ENCODE data around the gene TBXAS1. TPM values are rescaled to one million over a fixed set of nuclear protein-coding genes. Genes with fewer than 3 reads are reported as not detected.
A peak's percentile ranks its signal among the peaks of the same experiment; 100 is the strongest.

Gene TBXAS1
- total RNA-seq, 5 donors from 2014 or later (not counting 1 experiment from before 2014, with no cell fraction given), result 5.2 to 14.2 (median 7.3) TPM

DNA sequence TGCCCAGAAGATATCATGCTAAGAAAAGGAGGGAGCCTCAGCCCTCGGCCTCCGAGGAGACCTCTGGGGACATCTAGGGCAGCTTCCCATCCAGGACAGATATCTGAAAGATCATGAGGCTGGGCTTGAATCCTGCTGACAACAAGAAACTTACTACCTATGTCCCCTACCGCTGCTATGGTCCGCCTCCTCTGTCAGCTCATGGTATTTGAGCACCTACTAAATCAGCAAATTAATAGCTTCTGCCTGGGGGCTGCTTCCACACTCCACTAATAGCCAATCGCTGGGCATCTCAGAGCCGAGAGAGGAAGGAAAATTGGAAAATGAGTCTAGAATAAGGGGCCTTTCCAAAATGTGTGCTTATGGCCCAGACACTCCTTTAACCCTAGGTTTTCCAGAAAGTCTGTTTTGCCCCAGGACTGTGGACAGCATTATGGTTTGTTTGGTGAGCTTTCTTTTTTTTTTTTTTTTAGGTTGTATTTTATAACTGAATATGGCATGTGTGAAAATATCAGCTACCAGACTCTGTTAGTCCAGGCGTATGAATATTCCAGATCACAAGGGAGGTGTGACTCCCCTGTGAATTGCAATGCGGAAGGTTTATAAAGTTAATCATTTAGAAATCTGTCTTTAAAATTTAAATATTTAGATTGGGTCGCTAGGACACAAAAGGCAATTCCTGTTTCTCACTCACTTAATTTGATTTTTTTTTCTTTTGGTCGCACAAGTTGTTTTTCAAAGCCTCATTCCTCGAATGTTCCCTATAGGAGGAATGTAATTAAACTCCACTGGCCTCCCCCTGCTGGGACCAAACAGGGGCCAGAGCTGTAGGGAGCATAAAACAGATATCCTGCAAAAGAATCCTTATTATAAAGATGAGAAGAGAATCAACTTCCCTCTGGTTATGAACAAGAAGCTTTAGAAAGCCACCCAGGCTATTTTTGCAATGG is 144.3 kb downstream of the TBXAS1 start:
- no peak for DNase-seq
- Mint-ChIP-seq H3K36me3 (peaks cover 2% of the 10 kb centered on the region), H3K27me3 (peaks cover 0 to 3% of the 10 kb centered on the region in 2 donors), H3K27ac (no peak overlapping the region), H3K4me1 (peaks cover 0 to 5% (median 3%) of the 10 kb centered on the region in 3 donors), H3K9me3 (no peaks in the 10 kb centered on the region), H3K4me3 (no peak overlapping the region)
- ATAC-seq (replicated peaks in 1 of 4), result no peak
- Histone ChIP-seq H3K27me3 (replicated peaks in 1 of 2; ENCODE audit: control insufficient read depth in 2 of 2, extremely low read depth in 1 of 2, insufficient read depth in 2 of 2, low read length in 1 of 2) (peaks cover 0 to 21% of the 10 kb centered on the region in 2 experiments), H3K4me1 (ENCODE audit: control insufficient read depth in 1 of 2, extremely low read depth in 1 of 2, insufficient read depth in 2 of 2, low read length in 2 of 2) (no peaks in the 10 kb centered on the region), H3K36me3 (ENCODE audit: control insufficient read depth in 2 of 2, extremely low read depth in 1 of 2, insufficient read depth in 1 of 2, low read length in 1 of 2) (no peaks in the 10 kb centered on the region), H3K4me3 (ENCODE audit: control insufficient read depth in 1 of 2, extremely low read depth in 1 of 2, low read length in 1 of 2) (no peak overlapping the region), H3K9me3 (no peaks in the 10 kb centered on the region), H3K27ac (ENCODE audit: low read length) (no peak overlapping the region)
- CTCF ChIA-PET, result no interaction called here
- POLR2A ChIA-PET, result interaction anchor here in 1 of 2 donors (0.6 kb wide), 1 partner anchor 10 kb away, joined by 3 read pairs; no protein-coding TSS in a partner anchor
- WGBS (ENCODE audit: insufficient coverage), result 85% methylated on average over 2 of the region's 11 CpGs

DNA sequence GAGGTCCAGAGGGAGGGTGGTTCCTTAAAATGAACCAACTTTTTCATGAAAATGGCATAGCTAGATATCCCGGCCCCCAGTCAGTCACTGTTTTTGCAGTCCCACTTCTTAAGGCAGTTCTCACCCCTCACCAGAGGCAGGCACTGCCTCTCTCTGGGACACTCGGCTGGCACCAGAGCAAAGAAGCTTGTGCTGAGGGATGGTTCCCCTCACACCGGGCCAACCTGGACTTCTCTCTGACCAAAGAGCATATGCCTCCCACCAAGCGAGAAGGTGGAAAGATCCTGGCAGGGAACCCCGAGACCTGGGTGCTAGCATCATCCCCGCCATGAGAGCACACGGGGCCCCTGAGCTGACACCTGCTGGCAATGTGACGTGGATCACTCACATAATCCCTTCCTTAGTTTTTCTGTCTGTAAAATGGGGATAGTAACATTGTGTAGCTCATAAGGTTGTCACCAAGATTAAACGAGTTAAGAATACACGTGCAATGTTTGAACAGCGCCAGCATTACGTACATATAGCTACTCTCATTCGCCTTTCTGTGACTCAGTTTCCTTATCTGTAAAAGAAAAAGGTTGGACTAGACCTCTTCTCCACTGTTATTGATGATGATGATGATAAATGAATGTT is 145.2 kb downstream of the TBXAS1 start:
- ATAC-seq (replicated peaks in 1 of 4) (no peak), DNase-seq (no peak)
- Histone ChIP-seq H3K27me3 (replicated peaks in 1 of 2; ENCODE audit: control insufficient read depth in 2 of 2, extremely low read depth in 1 of 2, insufficient read depth in 2 of 2, low read length in 1 of 2) (peaks cover 0 to 21% of the 10 kb centered on the region in 2 experiments), H3K36me3 (ENCODE audit: control insufficient read depth in 2 of 2, extremely low read depth in 1 of 2, insufficient read depth in 1 of 2, low read length in 1 of 2) (no peaks in the 10 kb centered on the region), H3K9me3 (no peaks in the 10 kb centered on the region), H3K27ac (ENCODE audit: low read length) (no peak overlapping the region), H3K4me1 (ENCODE audit: control insufficient read depth in 1 of 2, extremely low read depth in 1 of 2, insufficient read depth in 2 of 2, low read length in 2 of 2) (no peaks in the 10 kb centered on the region), H3K4me3 (ENCODE audit: control insufficient read depth in 1 of 2, extremely low read depth in 1 of 2, low read length in 1 of 2) (no peak overlapping the region)
- Mint-ChIP-seq H3K4me3 (no peak overlapping the region), H3K9me3 (no peaks in the 10 kb centered on the region), H3K4me1 (peaks cover 0 to 5% (median 3%) of the 10 kb centered on the region in 3 donors), H3K36me3 (peaks cover 2% of the 10 kb centered on the region), H3K27ac (no peak overlapping the region), H3K27me3 (no peaks in the 10 kb centered on the region)
- ChIA-PET POLR2A (no interaction called here), CTCF (interaction anchor here (0.5 to 1.1 kb wide), 2 partner anchors 13 to 37 kb away, joined by 4 to 9 read pairs; no protein-coding TSS in a partner anchor)
- WGBS (ENCODE audit: insufficient coverage), result 80% methylated on average over 4 of the region's 13 CpGs

DNA sequence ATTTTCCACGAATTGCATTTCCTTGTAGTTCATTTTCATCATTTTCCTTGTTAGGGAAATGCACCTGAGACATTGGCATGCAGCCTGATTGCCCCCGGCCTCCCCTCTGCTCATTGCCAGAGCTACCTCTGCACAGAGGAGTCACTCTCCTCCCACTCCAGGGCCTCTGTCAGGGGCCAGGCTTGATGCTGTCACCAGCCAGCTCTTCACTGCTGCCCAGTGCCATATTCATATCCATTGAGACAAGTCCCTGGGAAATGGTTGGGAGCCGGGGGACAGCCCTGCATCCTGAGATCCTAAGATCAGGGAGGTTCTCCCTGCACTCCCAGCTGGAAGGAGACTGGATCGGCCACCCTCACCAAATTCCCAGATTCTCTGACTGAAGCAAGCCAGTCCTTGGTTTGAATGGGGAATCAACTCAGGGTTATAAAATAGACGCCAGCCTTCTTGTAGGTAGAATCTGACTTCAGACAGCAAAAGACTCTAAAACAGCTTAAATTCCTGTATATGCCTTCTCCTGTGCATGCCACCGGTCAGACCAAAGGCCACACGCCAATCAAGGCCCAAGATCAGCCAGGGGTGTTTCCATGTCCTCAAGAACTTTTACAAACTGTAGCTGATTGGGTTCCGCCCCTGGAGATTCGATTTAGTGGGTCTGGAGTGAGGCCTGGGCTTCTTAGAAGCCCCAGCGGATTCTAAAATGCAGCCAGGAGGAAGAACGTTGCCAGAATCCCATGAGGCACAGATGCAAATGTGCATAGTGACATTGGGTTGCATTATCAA is 147.2 kb downstream of the TBXAS1 start:
- Mint-ChIP-seq H3K27ac (no peak overlapping the region), H3K9me3 (no peaks in the 10 kb centered on the region), H3K27me3 (no peaks in the 10 kb centered on the region), H3K4me3 (no peak overlapping the region), H3K4me1 (peaks cover 14 to 20% (median 19%) of the 10 kb centered on the region in 3 donors), H3K36me3 (peaks cover 2% of the 10 kb centered on the region)
- ATAC-seq (replicated peaks in 1 of 4), result no peak
- Histone ChIP-seq H3K36me3 (ENCODE audit: control insufficient read depth in 2 of 2, extremely low read depth in 1 of 2, insufficient read depth in 1 of 2, low read length in 1 of 2) (no peaks in the 10 kb centered on the region), H3K9me3 (no peaks in the 10 kb centered on the region), H3K4me1 (ENCODE audit: control insufficient read depth in 1 of 2, extremely low read depth in 1 of 2, insufficient read depth in 2 of 2, low read length in 2 of 2) (peaks cover 4 to 14% of the 10 kb centered on the region in 2 experiments), H3K27me3 (replicated peaks in 1 of 2; ENCODE audit: control insufficient read depth in 2 of 2, extremely low read depth in 1 of 2, insufficient read depth in 2 of 2, low read length in 1 of 2) (peaks cover 0 to 19% of the 10 kb centered on the region in 2 experiments), H3K27ac (ENCODE audit: low read length) (no peak overlapping the region), H3K4me3 (ENCODE audit: control insufficient read depth in 1 of 2, extremely low read depth in 1 of 2, low read length in 1 of 2) (no peak overlapping the region)
- ChIA-PET POLR2A (no interaction called here), CTCF (no interaction called here)
- DNase-seq, result no peak
- 87% methylated on average over 8 of the region's 11 CpGs for WGBS (ENCODE audit: insufficient coverage)

DNA sequence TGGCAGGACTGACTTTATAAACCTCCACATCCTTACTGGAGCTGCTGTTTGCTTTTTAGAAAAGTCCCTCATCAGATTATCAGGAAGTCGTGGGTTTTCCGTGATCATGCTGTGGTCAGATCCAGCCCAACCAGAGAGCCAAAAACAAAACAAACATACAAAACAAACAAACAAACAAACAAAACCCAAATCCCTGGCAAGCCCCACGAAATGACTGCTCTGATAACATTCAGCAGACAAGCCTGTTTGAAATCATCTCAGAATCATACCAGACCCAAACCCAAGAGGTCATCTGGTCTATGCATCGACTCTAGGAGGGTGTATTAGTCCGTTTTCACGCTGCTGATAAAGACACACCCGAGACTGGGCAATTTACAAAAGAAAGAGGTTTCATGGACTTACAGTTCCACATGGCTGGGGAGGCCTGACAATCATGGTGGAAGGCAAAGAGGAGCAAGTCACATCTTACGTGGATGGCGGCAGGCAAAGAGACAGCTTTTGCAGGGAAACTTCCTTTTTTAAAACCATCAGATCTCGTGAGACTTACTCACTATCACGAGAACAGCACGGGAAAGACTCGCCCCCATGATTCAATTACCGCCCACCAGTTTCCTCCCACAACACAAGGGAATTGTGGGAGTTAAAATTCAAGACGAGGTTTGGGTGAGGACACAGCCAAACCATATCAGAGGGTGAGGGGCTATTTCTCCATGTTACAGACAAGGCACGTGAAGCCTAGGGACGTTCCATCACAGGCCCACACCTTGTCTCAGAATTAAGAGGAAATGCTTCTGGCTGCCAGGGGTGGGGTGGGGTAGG is 148.0 kb downstream of the TBXAS1 start:
- Mint-ChIP-seq H3K4me3 (no peak overlapping the region), H3K9me3 (no peaks in the 10 kb centered on the region), H3K36me3 (peaks cover 2% of the 10 kb centered on the region), H3K4me1 (peaks cover 19 to 24% (median 23%) of the 10 kb centered on the region in 3 donors), H3K27ac (no peak overlapping the region), H3K27me3 (no peaks in the 10 kb centered on the region)
- POLR2A ChIA-PET, result no interaction called here
- WGBS (ENCODE audit: insufficient coverage), result 91% methylated on average over 6 of the region's 17 CpGs
- CTCF ChIA-PET, result no interaction called here
- no peak overlapping the region for H3K4me3 ChIP-seq (ENCODE audit: control insufficient read depth in 1 of 2, extremely low read depth in 1 of 2, low read length in 1 of 2)
- no peaks in the 10 kb centered on the region for H3K36me3 ChIP-seq (ENCODE audit: control insufficient read depth in 2 of 2, extremely low read depth in 1 of 2, insufficient read depth in 1 of 2, low read length in 1 of 2)
- H3K9me3 ChIP-seq, result no peaks in the 10 kb centered on the region
- DNase-seq (no peak), ATAC-seq (replicated peaks in 1 of 4) (no peak)
- H3K27me3 ChIP-seq (replicated peaks in 1 of 2; ENCODE audit: control insufficient read depth in 2 of 2, extremely low read depth in 1 of 2, insufficient read depth in 2 of 2, low read length in 1 of 2), result peaks cover 0 to 11% of the 10 kb centered on the region in 2 experiments
- H3K4me1 ChIP-seq (ENCODE audit: control insufficient read depth in 1 of 2, extremely low read depth in 1 of 2, insufficient read depth in 2 of 2, low read length in 2 of 2), result peaks cover 4 to 16% of the 10 kb centered on the region in 2 experiments
- no peak overlapping the region for H3K27ac ChIP-seq (ENCODE audit: low read length)

DNA sequence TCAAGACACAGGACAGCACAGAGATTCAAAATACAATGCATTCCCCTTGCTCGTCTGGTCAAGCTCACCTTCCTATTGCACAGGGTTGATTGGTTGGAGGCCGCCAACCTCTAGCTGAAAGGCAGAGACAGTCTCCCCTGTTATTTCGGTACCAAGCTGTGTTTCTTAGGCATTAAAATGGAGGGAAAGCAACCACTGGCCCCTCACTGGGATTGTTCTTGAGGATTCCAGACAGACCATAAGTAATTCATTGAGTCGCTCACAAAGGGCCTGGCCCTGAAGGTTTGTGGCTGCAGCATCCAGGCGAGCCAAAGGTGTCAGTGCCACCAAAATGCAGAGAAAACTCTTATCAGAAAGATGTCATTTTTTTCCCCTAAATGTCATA is 152.4 kb downstream of the TBXAS1 start:
- H3K4me1 ChIP-seq (ENCODE audit: control insufficient read depth in 1 of 2, extremely low read depth in 1 of 2, insufficient read depth in 2 of 2, low read length in 2 of 2), result peaks cover 4 to 16% of the 10 kb centered on the region in 2 experiments
- Mint-ChIP-seq H3K4me1 (peaks cover 19 to 24% (median 23%) of the 10 kb centered on the region in 3 donors), H3K4me3 (peak overlapping the region in 2 of 3 donors; percentile 64 to 70), H3K27me3 (no peaks in the 10 kb centered on the region), H3K27ac (peak overlapping the region; percentile 77 to 93), H3K36me3 (no peaks in the 10 kb centered on the region), H3K9me3 (no peaks in the 10 kb centered on the region)
- ChIA-PET POLR2A (no interaction called here), CTCF (no interaction called here)
- H3K27ac ChIP-seq (ENCODE audit: low read length), result no peak overlapping the region
- H3K36me3 ChIP-seq (ENCODE audit: control insufficient read depth in 2 of 2, extremely low read depth in 1 of 2, insufficient read depth in 1 of 2, low read length in 1 of 2), result no peaks in the 10 kb centered on the region
- ATAC-seq (replicated peaks in 1 of 4) (no peak), DNase-seq (no peak)
- H3K4me3 ChIP-seq (ENCODE audit: control insufficient read depth in 1 of 2, extremely low read depth in 1 of 2, low read length in 1 of 2), result no peak overlapping the region
- H3K9me3 ChIP-seq, result no peaks in the 10 kb centered on the region
- H3K27me3 ChIP-seq (replicated peaks in 1 of 2; ENCODE audit: control insufficient read depth in 2 of 2, extremely low read depth in 1 of 2, insufficient read depth in 2 of 2, low read length in 1 of 2), result no peaks in the 10 kb centered on the region
- 100% methylated on average over 2 of the region's 5 CpGs for WGBS (ENCODE audit: insufficient coverage)

All from T-cell (primary cell).